ENCODE data around the gene NFX1.

GRCh38 chr9:33329117-33329563, 38.8 kb downstream of the NFX1 start:
- TF ChIP-seq, protein P1, sequence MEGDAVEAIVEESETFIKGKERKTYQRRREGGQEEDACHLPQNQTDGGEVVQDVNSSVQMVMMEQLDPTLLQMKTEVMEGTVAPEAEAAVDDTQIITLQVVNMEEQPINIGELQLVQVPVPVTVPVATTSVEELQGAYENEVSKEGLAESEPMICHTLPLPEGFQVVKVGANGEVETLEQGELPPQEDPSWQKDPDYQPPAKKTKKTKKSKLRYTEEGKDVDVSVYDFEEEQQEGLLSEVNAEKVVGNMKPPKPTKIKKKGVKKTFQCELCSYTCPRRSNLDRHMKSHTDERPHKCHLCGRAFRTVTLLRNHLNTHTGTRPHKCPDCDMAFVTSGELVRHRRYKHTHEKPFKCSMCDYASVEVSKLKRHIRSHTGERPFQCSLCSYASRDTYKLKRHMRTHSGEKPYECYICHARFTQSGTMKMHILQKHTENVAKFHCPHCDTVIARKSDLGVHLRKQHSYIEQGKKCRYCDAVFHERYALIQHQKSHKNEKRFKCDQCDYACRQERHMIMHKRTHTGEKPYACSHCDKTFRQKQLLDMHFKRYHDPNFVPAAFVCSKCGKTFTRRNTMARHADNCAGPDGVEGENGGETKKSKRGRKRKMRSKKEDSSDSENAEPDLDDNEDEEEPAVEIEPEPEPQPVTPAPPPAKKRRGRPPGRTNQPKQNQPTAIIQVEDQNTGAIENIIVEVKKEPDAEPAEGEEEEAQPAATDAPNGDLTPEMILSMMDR (IDR thresholded peaks at IDR 0.05), result no peak
- TF ChIP-seq POLR2A (IDR thresholded peaks at IDR 0.05), result no peak
